Lower lobe of right lung (tissue), 2 donors: ENCODE measurements around the gene APLNR. TPM values are rescaled to one million over a fixed set of nuclear protein-coding genes. Genes with fewer than 3 reads are reported as not detected.

Source experiments
- ATAC-seq, 2 donors: fragments of 200-7000 bp; cut with Tn5 transposase; one replicate each; pipeline ENCODE4 v1.9.1; 2020 to 2022; ENCODE audit warnings: mild to moderate bottlenecking in 2 of 2, moderate library complexity in 2 of 2
- DNase-seq: peaks from one replicate; pipeline ENCODE4 v3.0.0-alpha.2; 2020
- H3K27ac ChIP-seq: fragments of 200-600 bp; one replicate; pipeline ENCODE4 v1.8.0; 2022
- H3K27me3 ChIP-seq: fragments of 200-600 bp; one replicate; pipeline ENCODE4 v1.8.0; 2022; ENCODE audit warnings: low read depth
- H3K36me3 ChIP-seq: fragments of 200-600 bp; one replicate; pipeline ENCODE4 v1.8.0; 2022; ENCODE audit warnings: mild to moderate bottlenecking
- H3K4me1 ChIP-seq: fragments of 200-600 bp; one replicate; pipeline ENCODE4 v1.8.0; 2022
- H3K4me3 ChIP-seq: fragments of 200-600 bp; one replicate; pipeline ENCODE4 v1.8.0; 2022; ENCODE audit warnings: mild to moderate bottlenecking
- H3K9me3 ChIP-seq: fragments of 200-600 bp; one replicate; pipeline ENCODE4 v1.8.0; 2022
- intact Hi-C: fragments of 100-400 bp; cut with DNase I; formaldehyde crosslinking; loops from one replicate; pipeline ENCODE4 v1.11.0; 2022
- total RNA-seq: library from RNA; stranded (reverse); fragmentation: NEBNext Ultra II Directional; extraction: Animal tissue kit (Norgen Biotek cat#: 25700); gene quantifications from one replicate; pipeline ENCODE4 v1.2.1, GENCODE V29; 2021
- TF ChIP-seq, protein P1 (sequence below): fragments of 200-600 bp; IDR thresholded peaks from one replicate; pipeline ENCODE4 v1.8.0; 2022; ENCODE audit warnings: antibody characterized with exemption, mild to moderate bottlenecking
- donor health status: DM: no; HTN: yes; CAD: no; lungs with severe emphysema.

APLNR gene
- total RNA-seq, 1 donor from 2014 or later = 4.1 TPM

GRCh38 chr11:57260937-57261783 lies 24.1 kb upstream of the APLNR start:
- no peak overlapping the region for H3K4me3 ChIP-seq
- ATAC-seq = no peak
- peaks cover 7% of the 10 kb centered on the region for H3K9me3 ChIP-seq
- no peak for DNase-seq
- no peaks in the 10 kb centered on the region for H3K36me3 ChIP-seq
- H3K27ac ChIP-seq = no peak overlapping the region
- H3K4me1 ChIP-seq = no peaks in the 10 kb centered on the region
- intact Hi-C loops = no loop called here
- no peaks in the 10 kb centered on the region for H3K27me3 ChIP-seq
- TF ChIP-seq, protein P1, sequence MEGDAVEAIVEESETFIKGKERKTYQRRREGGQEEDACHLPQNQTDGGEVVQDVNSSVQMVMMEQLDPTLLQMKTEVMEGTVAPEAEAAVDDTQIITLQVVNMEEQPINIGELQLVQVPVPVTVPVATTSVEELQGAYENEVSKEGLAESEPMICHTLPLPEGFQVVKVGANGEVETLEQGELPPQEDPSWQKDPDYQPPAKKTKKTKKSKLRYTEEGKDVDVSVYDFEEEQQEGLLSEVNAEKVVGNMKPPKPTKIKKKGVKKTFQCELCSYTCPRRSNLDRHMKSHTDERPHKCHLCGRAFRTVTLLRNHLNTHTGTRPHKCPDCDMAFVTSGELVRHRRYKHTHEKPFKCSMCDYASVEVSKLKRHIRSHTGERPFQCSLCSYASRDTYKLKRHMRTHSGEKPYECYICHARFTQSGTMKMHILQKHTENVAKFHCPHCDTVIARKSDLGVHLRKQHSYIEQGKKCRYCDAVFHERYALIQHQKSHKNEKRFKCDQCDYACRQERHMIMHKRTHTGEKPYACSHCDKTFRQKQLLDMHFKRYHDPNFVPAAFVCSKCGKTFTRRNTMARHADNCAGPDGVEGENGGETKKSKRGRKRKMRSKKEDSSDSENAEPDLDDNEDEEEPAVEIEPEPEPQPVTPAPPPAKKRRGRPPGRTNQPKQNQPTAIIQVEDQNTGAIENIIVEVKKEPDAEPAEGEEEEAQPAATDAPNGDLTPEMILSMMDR = no peak

DNA sequence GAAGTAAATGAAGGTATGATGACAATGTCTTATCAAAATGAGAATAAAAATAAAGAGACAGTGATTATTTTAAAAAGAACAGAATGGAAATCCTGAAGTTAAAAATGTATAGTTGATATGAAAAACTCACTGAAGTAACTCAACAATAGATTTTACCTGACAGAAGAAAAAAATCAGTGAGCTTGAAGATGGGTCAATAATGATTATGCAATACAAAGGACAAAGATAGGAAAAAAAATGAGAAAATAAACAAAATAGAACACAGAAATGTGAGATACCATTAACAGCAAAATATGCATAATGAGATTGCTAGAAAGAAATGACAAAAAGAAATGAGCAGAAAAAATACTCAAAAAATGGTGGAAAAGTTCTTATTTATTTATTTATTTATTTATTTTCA lies 19.1 kb upstream of the APLNR start:
- TF ChIP-seq, protein P1 = no peak
- H3K27ac ChIP-seq = no peak overlapping the region
- H3K27me3 ChIP-seq = no peaks in the 10 kb centered on the region
- ATAC-seq = no peak
- H3K9me3 ChIP-seq = peaks cover 7% of the 10 kb centered on the region
- H3K36me3 ChIP-seq = no peaks in the 10 kb centered on the region
- no peak overlapping the region for H3K4me3 ChIP-seq
- intact Hi-C loops = no loop called here
- H3K4me1 ChIP-seq = peaks cover 4% of the 10 kb centered on the region
- DNase-seq = no peak

GRCh38 chr11:57255618-57256017 lies 18.6 kb upstream of the APLNR start:
- Histone ChIP-seq H3K36me3 (no peaks in the 10 kb centered on the region), H3K4me3 (no peak overlapping the region), H3K27ac (no peak overlapping the region), H3K27me3 (no peaks in the 10 kb centered on the region), H3K9me3 (peaks cover 7% of the 10 kb centered on the region), H3K4me1 (peaks cover 4% of the 10 kb centered on the region)
- intact Hi-C loops = no loop called here
- DNase-seq (no peak), ATAC-seq (no peak)
- TF ChIP-seq, protein P1 = no peak

GRCh38 chr11:57254631-57255030 lies 17.6 kb upstream of the APLNR start:
- intact Hi-C loops = no loop called here

DNA sequence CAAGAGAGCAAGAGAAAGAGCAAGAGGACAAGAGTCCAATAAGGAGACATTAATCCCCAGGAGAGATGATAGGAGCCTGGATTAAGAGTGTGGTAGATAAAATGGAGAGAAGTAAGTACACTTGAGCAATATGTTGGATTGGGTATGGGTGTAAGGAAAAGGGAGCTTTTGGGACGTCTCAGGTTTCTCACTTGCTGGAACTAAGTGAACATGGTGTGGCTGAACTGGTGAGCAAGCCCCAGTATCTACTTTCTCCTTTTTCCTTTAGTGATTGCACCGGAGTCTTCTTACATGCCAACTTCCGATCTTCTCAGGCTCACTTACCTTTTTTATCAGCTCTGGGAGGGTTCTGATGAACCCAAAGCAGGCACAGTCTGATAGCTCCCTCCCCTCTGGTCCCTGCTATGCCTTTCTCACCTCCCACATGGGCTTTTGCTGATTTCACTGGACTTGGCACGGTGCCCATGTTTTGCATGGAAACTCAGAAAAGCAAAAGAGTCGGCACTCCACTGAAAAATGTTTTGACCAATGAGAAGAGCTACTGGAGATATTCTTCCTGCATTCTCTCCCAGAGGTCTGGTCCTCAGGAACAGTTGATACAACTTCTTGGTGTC lies 14.5 kb upstream of the APLNR start:
- TF ChIP-seq, protein P1 = no peak
- ATAC-seq = no peak
- H3K4me1 ChIP-seq = peaks cover 13% of the 10 kb centered on the region
- peaks cover under 1% of the 10 kb centered on the region for H3K9me3 ChIP-seq
- H3K36me3 ChIP-seq = no peaks in the 10 kb centered on the region
- no peak overlapping the region for H3K4me3 ChIP-seq
- no peak for DNase-seq
- no peak overlapping the region for H3K27ac ChIP-seq
- H3K27me3 ChIP-seq = no peaks in the 10 kb centered on the region
- intact Hi-C loops = no loop called here

More at GRCh38 chr11:57254631-57255030, 17.6 kb upstream of the APLNR start:
- Histone ChIP-seq H3K9me3 (peaks cover 7% of the 10 kb centered on the region), H3K4me3 (no peak overlapping the region), H3K27ac (no peak overlapping the region), H3K36me3 (no peaks in the 10 kb centered on the region), H3K27me3 (no peaks in the 10 kb centered on the region), H3K4me1 (peaks cover 4% of the 10 kb centered on the region)
- DNase-seq (no peak), ATAC-seq (no peak)
- TF ChIP-seq, protein P1 = no peak
